Calu3 (cell line): ENCODE data around the gene HNRNPK. TPM values are rescaled to one million over a fixed set of nuclear protein-coding genes. Genes with fewer than 3 reads are reported as not detected.
A peak's percentile ranks its signal among the peaks of the same experiment; 100 is the strongest.

Experiments used
- BruUV-seq: library from RNA; stranded (reverse); fragments of 400-500 nt; replicated peaks from 2 replicates; lab custom pipeline; 2021; lab: Mats Ljungman, UMichigan
- CTCF ChIA-PET: fragments of 300-600 bp; sonication (Branson Sonifier 250); formaldehyde crosslinking; loops from one replicate; lab custom pipeline; 2022; ENCODE audit warnings: antibody characterized with exemption; lab: Charles Lee
- DNase-seq: peaks from one replicate; pipeline ENCODE4 v3.0.0; 2022
- H3K27ac Mint-ChIP-seq: one replicate; pipeline ENCODE4 v1.8.0; 2022; ENCODE audit warnings: mixed read lengths; ENCODE audit not compliant: unreplicated experiment
- H3K27me3 Mint-ChIP-seq: one replicate; pipeline ENCODE4 v1.8.0; 2022; ENCODE audit warnings: mixed read lengths; ENCODE audit not compliant: unreplicated experiment
- H3K36me3 Mint-ChIP-seq: one replicate; pipeline ENCODE4 v1.8.0; 2022; ENCODE audit warnings: mild to moderate bottlenecking, moderate library complexity, mixed read lengths; ENCODE audit not compliant: insufficient read depth, unreplicated experiment
- H3K4me1 Mint-ChIP-seq: one replicate; pipeline ENCODE4 v1.8.0; 2022; ENCODE audit warnings: mild to moderate bottlenecking, low read depth, mixed read lengths; ENCODE audit not compliant: unreplicated experiment
- H3K4me3 Mint-ChIP-seq: one replicate; pipeline ENCODE4 v1.8.0; 2022; ENCODE audit warnings: mild to moderate bottlenecking, low read depth, moderate library complexity, mixed read lengths; ENCODE audit not compliant: unreplicated experiment
- H3K9me3 Mint-ChIP-seq: one replicate; pipeline ENCODE4 v1.8.0; 2022; ENCODE audit warnings: low read depth, mixed read lengths; ENCODE audit not compliant: unreplicated experiment
- intact Hi-C: fragments of 100-400 bp; cut with micrococcal nuclease; formaldehyde crosslinking; loops from one replicate; pipeline ENCODE4 v1.10.0; 2022; ENCODE audit not compliant: unreplicated experiment
- total RNA-seq: library from RNA; stranded (reverse); gene quantifications from 2 replicates; pipeline ENCODE4 v1.2.3, GENCODE V29; 2022
- TF ChIP-seq, protein P1 (sequence below): fragments of 200-600 bp; IDR thresholded peaks from one replicate; pipeline ENCODE4 v1.8.0; 2022; ENCODE audit warnings: antibody characterized with exemption; ENCODE audit not compliant: unreplicated experiment

HNRNPK gene
- total RNA-seq, 1 experiment from 2014 or later, result 543 TPM

DNA sequence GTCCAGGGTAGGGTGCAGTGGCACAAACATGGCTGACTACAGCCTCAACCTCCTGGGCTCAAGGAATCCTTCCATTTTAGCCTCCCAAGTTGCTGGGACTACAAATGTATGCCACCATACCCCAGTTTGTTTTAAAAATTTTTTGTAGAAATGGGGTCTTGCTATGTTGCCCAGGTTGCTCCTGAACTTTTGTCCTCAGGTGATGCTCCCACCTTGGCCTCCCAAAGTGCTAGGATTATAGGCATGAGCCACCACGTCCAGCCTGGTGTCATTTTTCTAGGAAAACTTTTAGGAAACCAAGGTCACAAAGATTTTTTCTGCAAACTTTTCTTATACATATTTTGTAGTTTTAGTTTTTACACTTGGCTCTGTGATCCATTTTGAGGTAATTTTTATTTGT is 11.3 kb upstream of the HNRNPK start:
- DNase-seq, result no peak
- no peaks in the 10 kb centered on the region for H3K9me3 Mint-ChIP-seq
- peaks cover 9% of the 10 kb centered on the region for H3K4me1 Mint-ChIP-seq
- no peak overlapping the region for H3K4me3 Mint-ChIP-seq
- no peaks in the 10 kb centered on the region for H3K27me3 Mint-ChIP-seq
- CTCF ChIA-PET, result no interaction called here
- BruUV-seq, result no TSS peak
- H3K27ac Mint-ChIP-seq, result no peak overlapping the region
- intact Hi-C loops, result loop anchor here (5.0 kb wide), 2 partner anchors 181 to 271 kb away; no protein-coding TSS in a partner anchor
- TF ChIP-seq, protein P1, sequence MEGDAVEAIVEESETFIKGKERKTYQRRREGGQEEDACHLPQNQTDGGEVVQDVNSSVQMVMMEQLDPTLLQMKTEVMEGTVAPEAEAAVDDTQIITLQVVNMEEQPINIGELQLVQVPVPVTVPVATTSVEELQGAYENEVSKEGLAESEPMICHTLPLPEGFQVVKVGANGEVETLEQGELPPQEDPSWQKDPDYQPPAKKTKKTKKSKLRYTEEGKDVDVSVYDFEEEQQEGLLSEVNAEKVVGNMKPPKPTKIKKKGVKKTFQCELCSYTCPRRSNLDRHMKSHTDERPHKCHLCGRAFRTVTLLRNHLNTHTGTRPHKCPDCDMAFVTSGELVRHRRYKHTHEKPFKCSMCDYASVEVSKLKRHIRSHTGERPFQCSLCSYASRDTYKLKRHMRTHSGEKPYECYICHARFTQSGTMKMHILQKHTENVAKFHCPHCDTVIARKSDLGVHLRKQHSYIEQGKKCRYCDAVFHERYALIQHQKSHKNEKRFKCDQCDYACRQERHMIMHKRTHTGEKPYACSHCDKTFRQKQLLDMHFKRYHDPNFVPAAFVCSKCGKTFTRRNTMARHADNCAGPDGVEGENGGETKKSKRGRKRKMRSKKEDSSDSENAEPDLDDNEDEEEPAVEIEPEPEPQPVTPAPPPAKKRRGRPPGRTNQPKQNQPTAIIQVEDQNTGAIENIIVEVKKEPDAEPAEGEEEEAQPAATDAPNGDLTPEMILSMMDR, result no peak
- H3K36me3 Mint-ChIP-seq, result peaks cover 9% of the 10 kb centered on the region

DNA sequence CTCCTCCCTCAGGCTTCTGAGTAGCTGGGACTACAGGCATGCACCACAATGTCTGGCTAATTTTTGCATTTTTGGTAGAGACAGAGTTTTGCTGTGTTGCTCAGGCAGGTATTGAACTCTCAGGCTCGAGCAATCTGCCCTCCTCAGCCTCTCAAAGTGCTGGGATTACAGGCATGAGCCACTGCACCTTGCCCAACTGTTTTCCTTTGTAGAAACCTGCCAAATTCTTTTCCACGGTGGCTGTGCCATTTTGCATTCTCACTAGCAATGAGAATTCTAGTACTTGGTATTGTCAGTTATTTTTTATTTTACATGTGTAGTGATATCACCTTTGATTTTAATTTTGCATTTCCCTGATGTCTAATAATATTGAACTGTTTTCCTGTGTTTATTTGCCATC is 8.4 kb upstream of the HNRNPK start:
- CTCF ChIA-PET, result no interaction called here
- TF ChIP-seq, protein P1, result no peak
- Mint-ChIP-seq H3K27ac (no peak overlapping the region), H3K36me3 (peaks cover 9% of the 10 kb centered on the region), H3K4me1 (peaks cover 9% of the 10 kb centered on the region), H3K9me3 (no peaks in the 10 kb centered on the region), H3K27me3 (no peaks in the 10 kb centered on the region), H3K4me3 (no peak overlapping the region)
- no peak for DNase-seq
- BruUV-seq, result no TSS peak
- intact Hi-C loops, result no loop called here

DNA sequence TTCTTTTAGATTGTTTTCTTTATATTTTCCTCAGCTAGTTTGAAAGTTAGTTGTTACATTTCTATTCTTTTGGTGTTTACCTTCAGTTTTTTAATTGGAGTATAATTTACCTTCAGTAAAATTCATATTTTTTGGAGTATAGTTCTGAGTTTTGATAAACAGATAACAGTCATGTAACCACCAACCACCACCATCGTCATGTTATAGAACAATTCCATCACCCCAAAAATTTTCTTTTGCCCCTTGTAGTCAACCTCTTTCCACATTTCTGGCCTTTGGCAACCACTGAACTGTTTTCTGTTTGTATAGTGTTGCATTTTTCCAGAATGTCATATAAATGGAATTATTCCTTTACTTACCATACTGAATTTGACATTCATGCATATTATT is 7.4 kb upstream of the HNRNPK start:
- Mint-ChIP-seq H3K4me1 (peaks cover 17% of the 10 kb centered on the region), H3K27me3 (no peaks in the 10 kb centered on the region), H3K36me3 (peaks cover 14% of the 10 kb centered on the region), H3K4me3 (no peak overlapping the region), H3K9me3 (no peaks in the 10 kb centered on the region), H3K27ac (peak overlapping the region; percentile 54)
- intact Hi-C loops, result no loop called here
- CTCF ChIA-PET, result interaction anchor here (0.6 to 0.7 kb wide), 4 partner anchors 16 to 857 kb away, joined by 3 to 7 read pairs (median 3); partner anchors contain the start of gene KIF27
- DNase-seq, result no peak
- BruUV-seq, result no TSS peak
- TF ChIP-seq, protein P1, result no peak

DNA sequence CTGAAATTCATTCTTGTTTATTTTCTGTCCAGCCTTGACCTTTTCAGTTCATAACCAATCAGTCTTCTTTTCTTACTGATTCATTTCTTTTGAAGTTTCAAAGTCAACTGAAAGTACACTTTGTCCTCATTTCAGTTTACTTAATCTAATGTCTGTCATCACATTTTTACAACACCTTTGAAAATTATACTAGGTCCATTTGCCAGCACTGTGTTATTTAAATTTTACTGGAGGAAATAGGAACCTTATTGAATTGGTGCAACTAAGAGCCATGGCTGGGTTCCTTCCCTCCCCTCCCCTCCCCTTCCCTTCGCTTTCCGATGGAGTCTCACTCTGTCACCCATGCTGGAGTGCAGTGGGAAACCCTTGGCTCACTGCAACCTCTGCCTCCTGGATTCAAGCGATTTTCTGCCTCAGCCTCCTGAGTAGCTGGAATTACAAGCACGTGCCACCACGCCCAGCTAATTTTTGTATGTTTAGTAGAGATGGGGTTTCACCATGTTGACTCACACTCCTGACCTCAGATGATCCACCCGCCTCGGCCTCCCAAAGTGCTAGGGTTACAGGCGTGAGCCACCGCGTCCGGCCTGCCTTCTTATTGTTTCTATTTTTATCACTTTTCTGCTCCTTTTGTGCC is 6.9 kb upstream of the HNRNPK start:
- DNase-seq, result peak; percentile 33
- BruUV-seq, result no TSS peak
- TF ChIP-seq, protein P1, result no peak
- H3K27me3 Mint-ChIP-seq, result no peaks in the 10 kb centered on the region
- no peaks in the 10 kb centered on the region for H3K9me3 Mint-ChIP-seq
- H3K4me1 Mint-ChIP-seq, result peaks cover 19% of the 10 kb centered on the region
- H3K27ac Mint-ChIP-seq, result peak overlapping the region; percentile 54
- peaks cover 14% of the 10 kb centered on the region for H3K36me3 Mint-ChIP-seq
- intact Hi-C loops, result no loop called here
- CTCF ChIA-PET, result interaction anchor here (0.6 to 0.7 kb wide), 4 partner anchors 16 to 857 kb away, joined by 3 to 7 read pairs (median 3); no protein-coding TSS in a partner anchor
- H3K4me3 Mint-ChIP-seq, result no peak overlapping the region
